ENCODE results near the gene SSH2.

The SSH2 gene

GRCh38 chr17:29628644-29629043, 301.4 kb downstream of the SSH2 start:
- Histone ChIP-seq H3K27me3 (ENCODE audit: low read length) (no peaks in the 10 kb centered on the region), H3K9me3 (ENCODE audit: insufficient read depth, low read length) (no peaks in the 10 kb centered on the region), H3K27ac (ENCODE audit: low read depth, low read length) (no peak overlapping the region), H3K9me2 (replicated peaks; ENCODE audit: insufficient read depth, low read length) (no peaks in the 10 kb centered on the region), H3K9ac (ENCODE audit: low read length) (no peak overlapping the region), H2AFZ (ENCODE audit: low read depth, low read length, severe bottlenecking) (no peak overlapping the region), H3K79me2 (ENCODE audit: insufficient read depth, low read length) (no peaks in the 10 kb centered on the region), H3K36me3 (ENCODE audit: low read length) (0 out of 2 replicates have a peak, but pooled peaks cover 3% of the 10 kb centered on the region), H3F3A (ENCODE audit: insufficient read depth) (peaks cover 7% of the 10 kb centered on the region; the same call in 1 of the 2 replicates), H3K4me3 (ENCODE audit: insufficient read depth, low read length, poor library complexity, severe bottlenecking) (no peak overlapping the region), H4K20me1 (ENCODE audit: low read depth, low read length) (no peaks in the 10 kb centered on the region), H3K4me2 (ENCODE audit: low read depth, low read length, poor library complexity, severe bottlenecking) (no peak overlapping the region)
- no peak for TF ChIP-seq CTCF (IDR thresholded peaks at IDR 0.05; ENCODE audit: insufficient read depth, low read length, poor library complexity, severe bottlenecking)

- no peak overlapping the region for H3K9ac ChIP-seq (ENCODE audit: low read length)
- no peak overlapping the region for H3K27ac ChIP-seq (ENCODE audit: low read depth, low read length)
- no peaks in the 10 kb centered on the region for H3K79me2 ChIP-seq (ENCODE audit: insufficient read depth, low read length)
- H3K4me3 ChIP-seq (ENCODE audit: insufficient read depth, low read length, poor library complexity, severe bottlenecking), result no peak overlapping the region
- H3F3A ChIP-seq (ENCODE audit: insufficient read depth), result peaks cover 12% of the 10 kb centered on the region; the same call in 1 of the 2 replicates
- no peaks in the 10 kb centered on the region for H3K9me2 ChIP-seq (replicated peaks; ENCODE audit: insufficient read depth, low read length)
- TF ChIP-seq EZH2phosphoT487 (conservative IDR thresholded peaks at IDR 0.05; ENCODE audit: low read length) (no peak), CTCF (IDR thresholded peaks at IDR 0.05; ENCODE audit: insufficient read depth, low read length, poor library complexity, severe bottlenecking) (no peak)
- H3K4me2 ChIP-seq (ENCODE audit: low read depth, low read length, poor library complexity, severe bottlenecking), result no peak overlapping the region
- H3K9me3 ChIP-seq (ENCODE audit: insufficient read depth, low read length), result no peaks in the 10 kb centered on the region
- H3K27me3 ChIP-seq (ENCODE audit: low read length), result no peaks in the 10 kb centered on the region
- no peaks in the 10 kb centered on the region for H4K20me1 ChIP-seq (ENCODE audit: low read depth, low read length)
- 0 out of 2 replicates have a peak, but pooled peaks cover 3% of the 10 kb centered on the region for H3K36me3 ChIP-seq (ENCODE audit: low read length)
- H2AFZ ChIP-seq (ENCODE audit: low read depth, low read length, severe bottlenecking), result no peak overlapping the region
Measured at GRCh38 chr17:29627951-29628350, 302.1 kb downstream of the SSH2 start.

- H3F3A ChIP-seq (ENCODE audit: insufficient read depth), result peaks cover 12% of the 10 kb centered on the region; the same call in 1 of the 2 replicates
- TF ChIP-seq CTCF (IDR thresholded peaks at IDR 0.05; ENCODE audit: insufficient read depth, low read length, poor library complexity, severe bottlenecking), result no peak
- no peak for TF ChIP-seq EZH2phosphoT487 (conservative IDR thresholded peaks at IDR 0.05; ENCODE audit: low read length)
- no peaks in the 10 kb centered on the region for H3K27me3 ChIP-seq (ENCODE audit: low read length)
- H3K4me3 ChIP-seq (ENCODE audit: insufficient read depth, low read length, poor library complexity, severe bottlenecking), result no peak overlapping the region
- no peaks in the 10 kb centered on the region for H3K9me3 ChIP-seq (ENCODE audit: insufficient read depth, low read length)
- H2AFZ ChIP-seq (ENCODE audit: low read depth, low read length, severe bottlenecking), result no peak overlapping the region
- no peaks in the 10 kb centered on the region for H3K79me2 ChIP-seq (ENCODE audit: insufficient read depth, low read length)
- no peak overlapping the region for H3K9ac ChIP-seq (ENCODE audit: low read length)
- no peaks in the 10 kb centered on the region for H4K20me1 ChIP-seq (ENCODE audit: low read depth, low read length)
- no peak overlapping the region for H3K27ac ChIP-seq (ENCODE audit: low read depth, low read length)
- no peak overlapping the region for H3K4me2 ChIP-seq (ENCODE audit: low read depth, low read length, poor library complexity, severe bottlenecking)
- no peaks in the 10 kb centered on the region for H3K36me3 ChIP-seq (ENCODE audit: low read length)
- no peaks in the 10 kb centered on the region for H3K9me2 ChIP-seq (replicated peaks; ENCODE audit: insufficient read depth, low read length)
Measured at GRCh38 chr17:29625037-29625750, 304.8 kb downstream of the SSH2 start.

Measured in SU-DHL-6 (cell line).